22Rv1 (cell line): ENCODE data around the gene RNF225.

Experiments
- ZFX ChIP-seq: fragments of 450-650 bp; IDR thresholded peaks from 2 replicates; pipeline ENCODE4 v1.6.1; 2017; ENCODE audit warnings: antibody characterized with exemption, borderline replicate concordance
- TF ChIP-seq, protein P1 (sequence below): fragments of 450-650 bp; IDR thresholded peaks from 2 replicates; pipeline ENCODE4 v1.5.1; 2017; ENCODE audit warnings: mild to moderate bottlenecking

DNA sequence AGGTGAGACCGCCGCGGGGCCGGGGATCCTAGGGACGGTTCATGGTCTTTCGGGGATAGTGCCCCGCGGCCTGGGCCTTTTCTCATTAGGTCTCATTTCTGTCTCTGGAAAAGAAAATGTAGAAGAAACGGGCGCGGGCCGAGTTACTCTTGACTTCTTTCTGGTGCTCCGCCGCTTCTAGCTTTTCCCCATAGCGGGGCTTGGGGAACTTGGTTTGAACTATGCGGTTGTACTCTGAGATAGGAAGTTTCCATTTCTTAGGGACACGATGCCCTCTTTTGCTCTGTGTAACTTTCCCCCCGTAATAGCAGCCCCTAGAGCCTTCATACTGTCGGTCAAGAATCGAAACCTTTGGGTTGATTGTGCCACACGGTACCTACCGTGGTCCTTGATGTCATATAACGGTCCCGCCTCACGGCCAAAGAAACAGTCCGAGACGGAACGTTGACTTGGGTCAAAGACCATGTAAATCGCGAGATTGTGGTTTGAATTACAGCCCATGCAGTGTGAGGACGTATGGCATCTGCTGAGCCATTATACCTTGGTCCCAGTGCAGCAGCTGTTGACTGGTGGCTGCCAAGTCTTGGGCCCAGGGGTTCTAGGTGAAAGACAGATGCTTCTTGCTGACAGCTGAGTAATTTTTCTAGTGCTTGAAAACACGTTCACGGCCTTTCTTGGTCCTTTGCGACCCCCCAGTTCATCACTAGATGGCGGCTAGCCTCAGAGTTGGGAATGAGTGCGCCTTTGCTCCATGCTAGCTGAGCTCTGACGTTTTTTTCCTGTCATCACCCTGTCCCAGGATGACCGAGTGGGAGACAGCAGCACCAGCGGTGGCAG, 7.9 kb upstream of the RNF225 start:
- TF ChIP-seq, protein P1, sequence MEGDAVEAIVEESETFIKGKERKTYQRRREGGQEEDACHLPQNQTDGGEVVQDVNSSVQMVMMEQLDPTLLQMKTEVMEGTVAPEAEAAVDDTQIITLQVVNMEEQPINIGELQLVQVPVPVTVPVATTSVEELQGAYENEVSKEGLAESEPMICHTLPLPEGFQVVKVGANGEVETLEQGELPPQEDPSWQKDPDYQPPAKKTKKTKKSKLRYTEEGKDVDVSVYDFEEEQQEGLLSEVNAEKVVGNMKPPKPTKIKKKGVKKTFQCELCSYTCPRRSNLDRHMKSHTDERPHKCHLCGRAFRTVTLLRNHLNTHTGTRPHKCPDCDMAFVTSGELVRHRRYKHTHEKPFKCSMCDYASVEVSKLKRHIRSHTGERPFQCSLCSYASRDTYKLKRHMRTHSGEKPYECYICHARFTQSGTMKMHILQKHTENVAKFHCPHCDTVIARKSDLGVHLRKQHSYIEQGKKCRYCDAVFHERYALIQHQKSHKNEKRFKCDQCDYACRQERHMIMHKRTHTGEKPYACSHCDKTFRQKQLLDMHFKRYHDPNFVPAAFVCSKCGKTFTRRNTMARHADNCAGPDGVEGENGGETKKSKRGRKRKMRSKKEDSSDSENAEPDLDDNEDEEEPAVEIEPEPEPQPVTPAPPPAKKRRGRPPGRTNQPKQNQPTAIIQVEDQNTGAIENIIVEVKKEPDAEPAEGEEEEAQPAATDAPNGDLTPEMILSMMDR = peak; percentile 17; the same call in 1 of the 2 replicates
- no peak for TF ChIP-seq ZFX
